Testis (tissue), 3 donors: ENCODE measurements around the gene SLC7A11. TPM values are rescaled to one million over a fixed set of nuclear protein-coding genes. Genes with fewer than 3 reads are reported as not detected.

ENCODE experiments used
- DNase-seq: peaks from one replicate; pipeline ENCODE4 v3.0.0-alpha.2; 2019
- H3K27ac ChIP-seq, 2 donors: fragments of 200-600 bp; sonication (generic); one replicate each; pipeline ENCODE4 v1.5.1; 2019
- H3K27me3 ChIP-seq: fragments of 200-600 bp; sonication (generic); one replicate; pipeline ENCODE4 v1.5.1; 2019
- H3K36me3 ChIP-seq: fragments of 200-600 bp; sonication (generic); one replicate; pipeline ENCODE4 v1.5.1; 2017; ENCODE audit warnings: low read depth; ENCODE audit errors: missing control alignments
- H3K4me1 ChIP-seq: fragments of 200-600 bp; sonication (generic); one replicate; pipeline ENCODE4 v1.5.1; 2019
- H3K4me3 ChIP-seq, 2 donors: fragments of 200-600 bp; sonication (generic); one replicate each; pipeline ENCODE4 v1.5.1; 2017 to 2019
- H3K9me3 ChIP-seq: fragments of 200-600 bp; sonication (generic); one replicate; pipeline ENCODE4 v1.5.1; 2017
- POLR2A ChIP-seq: fragments of 450-650 bp; IDR thresholded peaks from one replicate; pipeline ENCODE4 v1.6.1; 2017; ENCODE audit warnings: antibody characterized with exemption, mild to moderate bottlenecking, moderate library complexity
- WGBS, 2 donors: methylation state at CpG; one replicate each; pipeline ENCODE4 v1.1.5; 2018; 5-methylcytosine and 5-hydroxymethylcytosine counted together
- intact Hi-C: fragments of 100-400 bp; cut with DNase I; formaldehyde crosslinking; loops from one replicate; pipeline ENCODE4 v1.15.1; 2023; ENCODE audit warnings: low total_unique reads
- polyA plus RNA-seq: library from polyadenylated mRNA; stranded (reverse); fragments of 350-450 nt; fragmentation: Illumina TruSeq; extraction: RNeasy Lipid Tissue Mini Kit (QIAGEN cat#74804); gene quantifications from one replicate; pipeline ENCODE4 v1.2.3, GENCODE V29; 2014; ENCODE audit warnings: low read depth, low replicate concordance; ENCODE audit not compliant: insufficient read depth
- total RNA-seq, 2 donors: library from RNA; depleted of rRNA; stranded (reverse); fragments of >200 nt; gene quantifications; one replicate each; pipeline ENCODE4 v1.2.3, GENCODE V29; 2016
- TF ChIP-seq, protein P1 (sequence below), 3 experiments: fragments of 450-650 bp in 2 of 3; fragments of 200-600 bp in 1 of 3; sonication (generic) in 1 of 3; IDR thresholded peaks; one replicate each; pipeline ENCODE4 v1.5.1; 2016 to 2019; ENCODE audit warnings: antibody characterized with exemption in 3 of 3, mild to moderate bottlenecking in 2 of 3, moderate library complexity in 1 of 3

The SLC7A11 gene
- total and polyA plus RNA-seq, 3 donors from 2014 or later, result 1.3 to 1.5 (median 1.3) TPM

DNA sequence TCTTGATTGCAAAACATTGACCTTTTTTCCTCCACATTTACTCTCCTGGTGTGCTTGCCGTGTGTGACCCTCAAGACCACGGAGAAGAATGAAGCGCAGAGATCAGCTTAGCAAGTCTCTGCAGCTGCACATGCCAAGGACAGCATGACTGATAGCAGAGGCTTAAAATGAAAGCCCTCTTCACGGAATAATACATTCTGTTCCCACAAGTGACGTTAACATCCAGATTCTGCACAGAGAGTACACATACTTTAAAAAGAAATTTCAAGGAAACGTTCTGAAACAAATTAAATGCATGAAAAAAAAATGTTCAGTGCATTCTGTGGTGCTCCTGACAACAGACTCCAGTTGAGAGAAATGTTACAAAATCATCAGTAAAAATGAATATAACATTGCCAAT lies 60.9 kb downstream of the SLC7A11 start:
- Histone ChIP-seq H3K27me3 (no peaks in the 10 kb centered on the region), H3K27ac (peak overlapping the region; percentile 16 to 78), H3K4me3 (no peak overlapping the region), H3K9me3 (no peaks in the 10 kb centered on the region), H3K36me3 (no peaks in the 10 kb centered on the region), H3K4me1 (peaks cover 11% of the 10 kb centered on the region)
- WGBS, 2 donors, result 8 to 13% methylated on average over 6 of the region's 6 CpGs
- intact Hi-C loops, result no loop called here
- TF ChIP-seq POLR2A, result no peak
- TF ChIP-seq, protein P1, sequence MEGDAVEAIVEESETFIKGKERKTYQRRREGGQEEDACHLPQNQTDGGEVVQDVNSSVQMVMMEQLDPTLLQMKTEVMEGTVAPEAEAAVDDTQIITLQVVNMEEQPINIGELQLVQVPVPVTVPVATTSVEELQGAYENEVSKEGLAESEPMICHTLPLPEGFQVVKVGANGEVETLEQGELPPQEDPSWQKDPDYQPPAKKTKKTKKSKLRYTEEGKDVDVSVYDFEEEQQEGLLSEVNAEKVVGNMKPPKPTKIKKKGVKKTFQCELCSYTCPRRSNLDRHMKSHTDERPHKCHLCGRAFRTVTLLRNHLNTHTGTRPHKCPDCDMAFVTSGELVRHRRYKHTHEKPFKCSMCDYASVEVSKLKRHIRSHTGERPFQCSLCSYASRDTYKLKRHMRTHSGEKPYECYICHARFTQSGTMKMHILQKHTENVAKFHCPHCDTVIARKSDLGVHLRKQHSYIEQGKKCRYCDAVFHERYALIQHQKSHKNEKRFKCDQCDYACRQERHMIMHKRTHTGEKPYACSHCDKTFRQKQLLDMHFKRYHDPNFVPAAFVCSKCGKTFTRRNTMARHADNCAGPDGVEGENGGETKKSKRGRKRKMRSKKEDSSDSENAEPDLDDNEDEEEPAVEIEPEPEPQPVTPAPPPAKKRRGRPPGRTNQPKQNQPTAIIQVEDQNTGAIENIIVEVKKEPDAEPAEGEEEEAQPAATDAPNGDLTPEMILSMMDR (IDR thresholded peaks at IDR 0.05), result no peak
- peak; percentile 78 for DNase-seq

- H3K9me3 ChIP-seq, result no peaks in the 10 kb centered on the region
- DNase-seq, result no peak
- intact Hi-C loops, result no loop called here
- H3K4me3 ChIP-seq, result no peak overlapping the region
- 86 to 92% methylated on average over 5 of the region's 5 CpGs for WGBS, 2 donors
- no peaks in the 10 kb centered on the region for H3K36me3 ChIP-seq
- H3K27me3 ChIP-seq, result no peaks in the 10 kb centered on the region
- no peak for TF ChIP-seq POLR2A
- TF ChIP-seq, protein P1 (IDR thresholded peaks at IDR 0.05), result no peak
- no peak overlapping the region for H3K27ac ChIP-seq
- H3K4me1 ChIP-seq, result peaks cover 19% of the 10 kb centered on the region
Measured at GRCh38 chr4:138178566-138178965, 63.6 kb downstream of the SLC7A11 start.

DNA sequence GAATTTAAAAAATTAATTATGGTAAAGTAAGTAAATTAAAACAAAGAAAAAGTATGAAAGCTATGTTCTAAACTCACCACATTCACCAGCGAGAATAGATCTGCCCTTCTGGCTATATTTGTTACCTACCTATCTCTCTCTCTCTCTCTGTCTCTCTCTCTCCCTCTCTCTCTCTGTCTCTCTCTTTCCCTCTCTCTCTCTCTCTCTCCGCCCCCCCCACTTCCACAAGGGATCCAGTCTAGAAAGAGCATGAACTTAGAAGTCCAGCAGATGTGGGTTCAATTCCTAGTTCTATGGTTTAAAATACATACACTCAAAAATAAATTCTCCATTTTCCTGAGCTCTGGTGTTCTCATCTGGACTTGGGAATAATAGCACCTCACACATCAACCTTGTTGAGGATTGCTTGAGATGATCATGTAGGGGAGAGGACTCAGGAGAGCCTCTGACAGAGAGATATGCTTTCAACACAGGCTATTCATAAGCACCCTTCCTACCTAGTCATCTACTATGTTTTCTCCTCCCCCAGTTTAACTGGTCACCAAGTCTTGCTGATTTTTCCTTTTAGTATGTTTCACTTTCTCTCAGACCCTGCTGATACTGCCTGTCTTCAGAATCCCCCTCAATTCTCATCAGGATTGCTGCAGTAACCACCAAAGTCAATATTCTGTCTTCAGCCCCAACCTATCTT lies 64.7 kb downstream of the SLC7A11 start:
- no peaks in the 10 kb centered on the region for H3K9me3 ChIP-seq
- intact Hi-C loops, result no loop called here
- no peak for DNase-seq
- H3K27me3 ChIP-seq, result no peaks in the 10 kb centered on the region
- TF ChIP-seq, protein P1 (IDR thresholded peaks at IDR 0.05), result no peak
- no peak for TF ChIP-seq POLR2A
- H3K36me3 ChIP-seq, result no peaks in the 10 kb centered on the region
- H3K4me1 ChIP-seq, result peaks cover 16% of the 10 kb centered on the region
- H3K4me3 ChIP-seq, result no peak overlapping the region
- H3K27ac ChIP-seq, result no peak overlapping the region
- 89 to 93% methylated on average over 2 of the region's 2 CpGs for WGBS, 2 donors

DNA sequence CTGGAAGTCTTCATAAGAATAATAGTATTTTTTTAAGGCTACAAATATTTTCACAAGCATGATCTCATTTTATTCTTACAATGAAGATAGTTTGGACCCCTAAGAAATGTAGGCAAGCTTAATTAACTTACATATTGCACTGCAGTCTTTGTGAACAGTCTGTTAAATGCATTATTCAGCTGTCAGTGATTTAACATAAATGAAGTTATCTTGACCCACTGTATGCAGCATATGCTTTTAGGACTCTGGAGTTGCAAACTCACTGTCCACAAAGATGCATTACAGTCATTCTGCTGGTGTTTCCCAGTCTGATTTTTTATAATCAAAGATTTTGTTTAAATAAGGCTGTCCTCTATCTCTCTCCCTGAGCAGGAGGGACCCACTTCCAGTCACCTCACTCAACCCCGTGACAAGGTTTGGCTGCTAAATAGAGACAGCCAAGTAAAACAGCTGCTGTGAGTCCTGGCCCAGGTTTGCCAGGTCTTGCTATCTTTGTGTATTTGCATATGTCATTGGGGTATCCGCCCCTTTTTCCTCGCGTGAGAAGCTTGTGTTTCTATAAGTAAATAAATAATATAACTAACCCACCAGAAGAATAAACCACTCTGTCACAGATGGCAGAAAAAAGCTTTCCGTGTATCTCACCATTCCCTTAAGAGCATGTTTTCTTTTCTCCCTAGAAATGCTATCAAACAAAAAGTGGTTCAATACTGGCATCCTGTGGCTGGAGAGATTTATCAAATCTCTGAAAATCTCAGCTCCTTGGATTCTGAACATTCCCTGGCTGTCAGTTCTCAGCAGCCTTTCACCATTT lies 67.0 kb downstream of the SLC7A11 start:
- H3K4me3 ChIP-seq, result no peak overlapping the region
- no peaks in the 10 kb centered on the region for H3K9me3 ChIP-seq
- H3K27me3 ChIP-seq, result no peaks in the 10 kb centered on the region
- H3K4me1 ChIP-seq, result peaks cover 9% of the 10 kb centered on the region
- TF ChIP-seq, protein P1 (IDR thresholded peaks at IDR 0.05), result no peak
- TF ChIP-seq POLR2A, result no peak
- 38 to 45% methylated on average over 5 of the region's 5 CpGs for WGBS, 2 donors
- H3K36me3 ChIP-seq, result no peaks in the 10 kb centered on the region
- peak; percentile 23 for DNase-seq
- intact Hi-C loops, result no loop called here
- no peak overlapping the region for H3K27ac ChIP-seq
